Endothelial cell of hepatic sinusoid (primary cell): Measurements from ENCODE around the gene CACNG3.
"Not testable (repeated sequence)": the region's sequence is repeated elsewhere in the genome, so short reads cannot be mapped to it uniquely, and the experiment has no call there.

Experiments used
- in situ Hi-C: cut with HindIII; loops from 2 replicates; pipeline ENCODE4 v1.10.0; 2017; ENCODE audit warnings: low sequenced_read_pairs

The CACNG3 gene

GRCh38 chr16:24255456-24256371 lies at the start of gene CACNG3:
CACNG3 (plus strand) TSS chr16:24256335; CDS start chr16:24256755, 420 bp downstream.
- in situ Hi-C loops, result loop anchor here (5.0 kb wide), 1 partner anchor 38 kb away; no protein-coding TSS in a partner anchor

GRCh38 chr16:24206926-24207325 lies 49.2 kb upstream of the CACNG3 start:
- in situ Hi-C loops, result loop anchor here (5.0 kb wide), 1 partner anchor 65 kb away; no protein-coding TSS in a partner anchor

- in situ Hi-C loops, result loop anchor here (5.0 kb wide), 1 partner anchor 66 kb away; no protein-coding TSS in a partner anchor
These were observed 47.4 kb upstream of the CACNG3 start for GRCh38 chr16:24208710-24209109.

GRCh38 chr16:24214992-24215391 lies 41.1 kb upstream of the CACNG3 start:
- in situ Hi-C loops, result loop anchor here (5.0 kb wide), 1 partner anchor 42 kb away; the partner anchor contains the start of gene CACNG3

GRCh38 chr16:24216961-24217360 lies 39.2 kb upstream of the CACNG3 start:
- in situ Hi-C loops, result loop anchor here (5.0 kb wide), 1 partner anchor 40 kb away; the partner anchor contains the start of gene CACNG3

GRCh38 chr16:24217461-24217860 lies 38.7 kb upstream of the CACNG3 start:
- in situ Hi-C loops, result loop anchor here (5.0 kb wide), 1 partner anchor 40 kb away; the partner anchor contains the start of gene CACNG3

- in situ Hi-C loops, result loop anchor here (5.0 kb wide), 1 partner anchor 39 kb away; the partner anchor contains the start of gene CACNG3
These were observed 37.8 kb upstream of the CACNG3 start for GRCh38 chr16:24218299-24218698.

- in situ Hi-C loops, result no loop called here
These were observed 34.9 kb upstream of the CACNG3 start for GRCh38 chr16:24221219-24221618.

GRCh38 chr16:24228514-24228913 lies 27.6 kb upstream of the CACNG3 start:
- in situ Hi-C loops, result loop anchor here (5.0 kb wide), 1 partner anchor 146 kb away; no protein-coding TSS in a partner anchor

GRCh38 chr16:24232936-24233335 lies 23.2 kb upstream of the CACNG3 start:
- in situ Hi-C loops, result no loop called here

GRCh38 chr16:24234737-24235136 lies 21.4 kb upstream of the CACNG3 start:
- in situ Hi-C loops, result no loop called here

GRCh38 chr16:24235806-24236205 lies 20.3 kb upstream of the CACNG3 start:
- in situ Hi-C loops, result no loop called here

- in situ Hi-C loops, result not testable (repeated sequence)
These were observed 17.3 kb upstream of the CACNG3 start for GRCh38 chr16:24238846-24239245.

GRCh38 chr16:24246911-24247607 lies 9.1 kb upstream of the CACNG3 start:
- in situ Hi-C loops, result loop anchor here (5.0 kb wide), 1 partner anchor 170 kb away; no protein-coding TSS in a partner anchor

- in situ Hi-C loops, result no loop called here
These were observed 2.9 kb upstream of the CACNG3 start for GRCh38 chr16:24253192-24253591.

- in situ Hi-C loops, result loop anchor here (5.0 kb wide), 1 partner anchor 41 kb away; no protein-coding TSS in a partner anchor
These were observed 1.8 kb downstream of the CACNG3 start for GRCh38 chr16:24257958-24258357.

GRCh38 chr16:24258791-24259190 lies 2.7 kb downstream of the CACNG3 start:
- in situ Hi-C loops, result loop anchor here (5.0 kb wide), 1 partner anchor 41 kb away; no protein-coding TSS in a partner anchor

- in situ Hi-C loops, result no loop called here
These were observed 6.7 kb downstream of the CACNG3 start for GRCh38 chr16:24262816-24263215.

- in situ Hi-C loops, result no loop called here
These were observed 14.7 kb downstream of the CACNG3 start for GRCh38 chr16:24270721-24271442.

- in situ Hi-C loops, result no loop called here
These were observed 16.2 kb downstream of the CACNG3 start for GRCh38 chr16:24272379-24272778.
